Effector memory CD8-positive, alpha-beta T cell (primary cell): ENCODE results near the gene BRD8.

Experiments
- ATAC-seq: fragments of 150-1000 bp; cut with Tn5 transposase; replicated peaks from 2 replicates; pipeline ENCODE4 v1.10.0; 2021; ENCODE audit warnings: mild to moderate bottlenecking, moderate library complexity
- DNase-seq, 3 experiments: peaks; one replicate each; pipeline ENCODE4 v3.0.0; 2021
- H3K27ac Mint-ChIP-seq, 2 donors: one replicate each; pipeline ENCODE4 v1.8.0; 2022; ENCODE audit warnings: mild to moderate bottlenecking in 2 of 2, mixed read lengths in 2 of 2, moderate library complexity in 2 of 2
- H3K27me3 Mint-ChIP-seq, 2 donors: one replicate each; pipeline ENCODE4 v1.8.0; 2022; ENCODE audit warnings: mixed read lengths in 2 of 2
- H3K36me3 Mint-ChIP-seq: one replicate; pipeline ENCODE4 v1.8.0; 2022; ENCODE audit warnings: mild to moderate bottlenecking, moderate library complexity, mixed read lengths; ENCODE audit not compliant: insufficient read depth
- H3K4me1 Mint-ChIP-seq, 2 donors: one replicate each; pipeline ENCODE4 v1.8.0; 2022; ENCODE audit warnings: low read depth in 2 of 2, mixed read lengths in 2 of 2
- H3K4me3 Mint-ChIP-seq, 2 donors: one replicate each; pipeline ENCODE4 v1.8.0; 2022; ENCODE audit warnings: mild to moderate bottlenecking in 2 of 2, mixed read lengths in 2 of 2, moderate library complexity in 2 of 2
- H3K9me3 Mint-ChIP-seq, 2 donors: one replicate each; pipeline ENCODE4 v1.8.0; 2022; ENCODE audit warnings: mixed read lengths in 2 of 2

BRD8 gene

DNA sequence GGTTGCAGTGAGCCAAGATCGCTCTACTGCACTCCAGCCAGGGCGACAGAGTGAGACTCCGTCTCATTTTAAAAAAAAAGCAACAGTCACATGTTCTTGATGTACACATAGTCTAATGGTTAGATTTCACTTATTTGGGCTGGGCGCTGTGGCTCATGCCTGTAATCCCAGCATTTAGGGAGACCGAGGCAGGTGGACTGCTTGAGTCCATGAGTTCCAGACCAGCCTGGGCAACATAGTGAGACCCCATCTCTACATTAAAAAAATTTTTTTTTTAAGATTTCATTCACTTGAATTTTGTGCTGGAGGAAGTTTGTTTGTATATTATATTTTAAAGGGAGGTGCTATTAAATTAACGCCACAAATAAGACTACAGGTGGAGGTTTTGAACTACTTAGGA, 72.7 kb downstream of the BRD8 start:
- Mint-ChIP-seq H3K27me3 (peaks cover 14 to 25% of the 10 kb centered on the region in 2 donors), H3K4me1 (no peaks in the 10 kb centered on the region), H3K4me3 (no peak overlapping the region), H3K27ac (no peak overlapping the region), H3K36me3 (peaks cover 3% of the 10 kb centered on the region), H3K9me3 (no peaks in the 10 kb centered on the region)
- DNase-seq (no peak), ATAC-seq (no peak)

DNA sequence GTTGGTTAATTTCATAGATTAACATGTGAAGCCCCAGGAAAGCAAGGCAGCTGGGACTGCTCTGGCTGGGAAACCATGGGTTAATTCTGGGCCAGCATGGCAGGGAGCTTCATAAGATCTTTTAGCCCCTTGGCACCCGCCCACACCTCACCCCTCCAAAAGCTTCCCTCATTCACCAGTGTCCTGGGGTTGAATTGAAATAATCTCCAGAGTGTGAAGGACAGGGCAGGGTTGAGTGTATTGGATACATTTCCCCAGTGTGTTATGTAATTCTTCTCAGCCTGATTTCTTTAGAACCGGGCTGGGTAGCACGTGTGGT, 75.2 kb downstream of the BRD8 start:
- H3K9me3 Mint-ChIP-seq: no peaks in the 10 kb centered on the region
- H3K4me3 Mint-ChIP-seq: no peak overlapping the region
- peaks cover 21 to 35% of the 10 kb centered on the region in 2 donors for H3K27me3 Mint-ChIP-seq
- ATAC-seq (no peak), DNase-seq (no peak)
- H3K36me3 Mint-ChIP-seq: no peaks in the 10 kb centered on the region
- H3K27ac Mint-ChIP-seq: no peak overlapping the region
- no peaks in the 10 kb centered on the region for H3K4me1 Mint-ChIP-seq

DNA sequence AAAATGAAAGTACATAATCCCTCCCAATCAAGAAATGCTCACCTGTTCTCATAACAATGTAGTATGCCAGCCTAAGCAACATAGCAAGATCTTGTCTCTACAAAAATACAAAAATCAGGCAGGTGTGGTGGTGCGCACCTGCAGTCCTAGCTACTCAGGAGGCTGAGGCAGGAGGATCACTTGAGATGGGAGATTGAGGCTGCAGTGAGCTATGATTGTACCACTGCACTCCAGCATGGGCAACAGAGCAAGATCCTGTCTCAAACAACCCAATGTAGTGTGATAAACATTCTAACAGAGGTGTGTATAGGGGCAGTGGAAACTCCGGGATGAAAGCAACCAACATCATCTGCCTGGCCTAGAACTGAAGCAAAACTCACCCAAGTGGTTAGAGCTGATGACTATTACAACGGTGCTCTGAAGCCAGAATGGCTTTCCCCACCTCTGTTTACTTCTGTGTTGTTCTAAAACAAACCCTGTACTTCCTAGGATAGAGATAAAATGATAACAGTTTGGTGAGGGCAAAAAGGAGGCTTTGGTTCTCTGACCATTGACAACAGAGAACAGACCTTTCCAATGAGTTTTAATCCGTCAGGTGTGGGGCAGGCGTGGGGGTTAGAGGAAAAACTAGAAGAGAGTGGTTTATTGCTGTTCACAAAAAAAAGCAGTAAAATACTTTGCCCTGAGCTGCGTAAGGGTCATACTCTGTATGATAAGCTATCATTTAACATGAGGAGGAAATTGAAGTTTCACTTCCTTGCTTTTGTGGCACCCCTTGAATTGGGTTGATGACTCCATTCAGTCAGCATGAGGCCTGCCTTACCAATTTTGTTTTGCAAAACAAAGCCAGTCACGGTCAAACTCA, 75.7 kb downstream of the BRD8 start:
- no peak overlapping the region for H3K27ac Mint-ChIP-seq

DNA sequence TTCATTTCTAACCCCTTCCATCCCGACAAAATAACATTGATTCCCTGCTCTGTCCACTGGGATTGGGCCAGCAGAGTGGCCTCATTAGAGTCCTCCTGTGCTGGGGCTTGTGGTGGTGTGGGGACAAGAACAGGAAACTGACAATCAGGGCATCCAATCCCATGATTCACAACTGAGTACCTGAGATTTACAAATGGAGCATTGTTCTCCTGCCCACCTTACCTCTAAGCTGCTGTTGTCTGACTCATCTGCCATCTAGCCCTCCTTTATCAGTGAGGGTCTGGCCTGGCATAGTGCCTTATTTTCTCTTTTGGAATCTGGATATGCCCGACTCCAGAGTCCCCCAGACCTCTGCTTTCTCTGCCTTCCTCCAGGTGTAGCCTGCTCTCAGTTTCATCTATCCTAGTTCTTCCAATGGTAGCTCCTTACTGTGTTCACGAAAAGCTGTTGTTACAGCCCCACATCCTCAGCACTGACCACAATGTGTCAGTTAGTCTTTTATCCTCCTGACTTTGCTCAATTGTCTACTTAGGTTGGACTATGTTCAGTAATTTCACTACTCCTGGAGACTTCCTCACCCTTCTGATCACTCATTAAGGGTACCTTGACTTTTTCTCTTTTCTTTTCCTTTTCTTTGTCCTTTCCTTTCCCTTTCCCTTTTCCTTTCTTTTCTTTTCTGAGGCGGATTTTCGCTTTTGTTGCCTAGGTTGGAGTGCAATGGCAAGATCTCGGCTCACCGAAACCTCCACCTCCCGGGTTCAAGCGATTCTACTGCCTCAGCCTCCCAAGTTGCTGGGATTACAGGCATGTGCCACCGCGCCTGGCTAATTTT, 81.2 kb downstream of the BRD8 start:
- no peak for DNase-seq
- Mint-ChIP-seq H3K27ac (no peak overlapping the region), H3K4me1 (peaks cover 0 to 2% of the 10 kb centered on the region in 2 donors), H3K4me3 (no peak overlapping the region), H3K9me3 (no peaks in the 10 kb centered on the region), H3K36me3 (no peaks in the 10 kb centered on the region), H3K27me3 (peaks cover 49 to 59% of the 10 kb centered on the region in 2 donors)
- ATAC-seq: no peak

More for the DNA sequence above, 75.7 kb downstream of the BRD8 start:
- DNase-seq (no peak), ATAC-seq (no peak)
- Mint-ChIP-seq H3K36me3 (no peaks in the 10 kb centered on the region), H3K27me3 (peaks cover 22 to 38% of the 10 kb centered on the region in 2 donors), H3K4me3 (no peak overlapping the region), H3K9me3 (no peaks in the 10 kb centered on the region), H3K4me1 (no peaks in the 10 kb centered on the region)

DNA sequence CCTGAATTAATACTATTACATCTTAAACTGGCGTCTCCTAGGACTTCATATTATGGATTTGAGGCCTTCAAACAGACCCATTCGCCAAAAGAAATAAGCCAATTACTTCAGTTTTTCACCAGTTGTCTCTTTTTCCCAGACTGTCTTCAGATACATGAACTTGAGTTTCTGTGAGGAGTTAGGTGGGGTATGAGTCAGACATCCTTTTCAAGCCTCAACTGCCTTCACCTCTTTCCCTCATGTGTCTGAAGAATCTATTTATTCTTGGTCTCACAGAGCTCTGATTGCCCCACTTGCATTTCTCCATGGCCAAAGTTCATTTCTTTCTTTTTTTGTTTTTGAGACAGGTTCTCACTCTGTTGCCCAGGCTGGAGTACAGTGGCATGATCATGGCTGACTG, 82.1 kb downstream of the BRD8 start:
- no peaks in the 10 kb centered on the region for H3K9me3 Mint-ChIP-seq
- ATAC-seq: no peak
- H3K4me1 Mint-ChIP-seq: peaks cover 0 to 2% of the 10 kb centered on the region in 2 donors
- peaks cover 47 to 59% of the 10 kb centered on the region in 2 donors for H3K27me3 Mint-ChIP-seq
- no peak overlapping the region for H3K4me3 Mint-ChIP-seq
- H3K27ac Mint-ChIP-seq: no peak overlapping the region
- no peak for DNase-seq
- H3K36me3 Mint-ChIP-seq: no peaks in the 10 kb centered on the region

DNA sequence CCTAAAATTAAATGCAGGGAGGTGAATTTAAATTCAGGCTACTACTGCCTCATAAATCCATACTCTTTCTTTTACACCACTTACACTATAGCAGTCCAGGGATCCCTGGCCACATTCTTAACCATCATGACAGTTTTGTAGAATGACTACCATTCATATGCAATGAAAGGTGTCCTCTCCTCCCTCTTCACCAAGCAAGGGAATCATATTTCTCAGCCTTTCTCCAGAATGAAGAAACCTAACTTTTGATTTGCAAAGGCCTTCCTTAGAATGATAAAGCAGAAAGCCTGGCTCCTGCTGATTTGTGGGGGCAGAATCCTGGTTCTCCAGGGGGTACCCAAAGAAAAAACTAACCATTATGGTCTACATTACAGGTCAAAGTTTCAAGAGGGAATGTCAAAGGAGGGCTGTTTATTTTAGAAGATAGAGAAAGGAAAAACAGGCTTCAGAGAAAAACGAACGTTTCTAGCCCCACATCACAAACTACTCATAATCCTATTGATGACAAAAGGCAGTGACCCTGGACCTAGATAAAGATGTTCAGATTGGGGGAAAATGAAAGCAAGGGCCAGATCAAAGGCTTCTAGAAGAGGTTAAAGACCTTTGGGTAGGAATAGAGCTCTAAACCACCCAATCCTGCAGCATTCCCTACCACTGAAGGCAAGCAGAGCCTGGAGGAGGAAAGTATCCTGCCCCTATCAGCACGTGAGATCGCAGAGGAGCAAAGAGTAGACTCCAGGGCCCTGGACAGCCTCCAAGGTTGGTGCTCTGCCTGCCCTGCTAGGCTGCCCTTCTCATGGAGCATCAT, 83.1 kb downstream of the BRD8 start:
- no peak for ATAC-seq
- peaks cover 0 to 2% of the 10 kb centered on the region in 2 donors for H3K4me1 Mint-ChIP-seq
- H3K4me3 Mint-ChIP-seq: no peak overlapping the region
- no peak for DNase-seq
- H3K9me3 Mint-ChIP-seq: no peaks in the 10 kb centered on the region
- H3K36me3 Mint-ChIP-seq: no peaks in the 10 kb centered on the region
- H3K27me3 Mint-ChIP-seq: peaks cover 39 to 59% of the 10 kb centered on the region in 2 donors
- no peak overlapping the region for H3K27ac Mint-ChIP-seq

DNA sequence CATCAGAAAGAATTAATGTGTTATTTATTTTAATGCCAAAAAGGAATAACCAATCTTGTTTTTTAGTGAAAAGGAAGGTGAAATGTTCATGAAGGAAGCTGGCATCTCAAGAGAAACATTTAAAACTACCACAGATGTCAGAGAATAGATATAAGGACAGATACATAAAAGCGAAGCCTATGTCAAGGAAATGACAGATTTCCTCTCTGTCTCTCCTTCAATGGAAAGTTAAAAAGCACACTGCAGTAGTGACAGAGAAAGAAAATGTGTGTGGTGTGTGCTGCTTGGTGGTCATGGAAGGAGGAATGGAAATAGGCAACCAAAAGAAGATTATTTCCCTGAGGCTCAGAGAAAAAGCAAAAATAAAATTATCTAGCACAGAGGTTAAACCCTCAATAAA, 85.4 kb downstream of the BRD8 start:
- H3K4me1 Mint-ChIP-seq: peaks cover 0 to 2% of the 10 kb centered on the region in 2 donors
- no peak overlapping the region for H3K27ac Mint-ChIP-seq
- H3K36me3 Mint-ChIP-seq: no peaks in the 10 kb centered on the region
- no peak overlapping the region for H3K4me3 Mint-ChIP-seq
- peaks cover 29 to 51% of the 10 kb centered on the region in 2 donors for H3K27me3 Mint-ChIP-seq
- ATAC-seq (no peak), DNase-seq (no peak)
- H3K9me3 Mint-ChIP-seq: no peaks in the 10 kb centered on the region

DNA sequence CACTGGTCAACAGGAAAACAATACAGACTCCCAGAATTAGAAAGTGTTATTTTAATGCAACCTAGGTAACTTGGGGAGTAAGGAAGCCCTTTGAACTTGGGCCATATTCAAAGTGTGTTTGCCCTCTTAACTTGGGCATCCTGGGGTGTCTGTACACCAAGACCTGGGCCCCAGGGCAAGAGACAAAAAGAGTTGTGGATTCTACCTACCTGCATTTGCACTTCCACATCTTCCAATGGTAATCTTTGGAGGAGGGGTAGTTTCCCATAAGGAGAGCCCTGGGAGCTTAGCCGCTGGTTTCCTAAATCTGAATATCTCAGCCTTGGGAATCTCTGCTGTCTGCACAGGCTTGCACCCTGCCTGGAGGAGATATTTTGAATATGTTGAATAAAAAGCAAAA, 86.1 kb downstream of the BRD8 start:
- DNase-seq (no peak), ATAC-seq (no peak)
- H3K27ac Mint-ChIP-seq: no peak overlapping the region
- H3K4me1 Mint-ChIP-seq: peaks cover 0 to 2% of the 10 kb centered on the region in 2 donors
- no peaks in the 10 kb centered on the region for H3K36me3 Mint-ChIP-seq
- H3K27me3 Mint-ChIP-seq: peaks cover 24 to 44% of the 10 kb centered on the region in 2 donors
- H3K4me3 Mint-ChIP-seq: no peak overlapping the region
- no peaks in the 10 kb centered on the region for H3K9me3 Mint-ChIP-seq

DNA sequence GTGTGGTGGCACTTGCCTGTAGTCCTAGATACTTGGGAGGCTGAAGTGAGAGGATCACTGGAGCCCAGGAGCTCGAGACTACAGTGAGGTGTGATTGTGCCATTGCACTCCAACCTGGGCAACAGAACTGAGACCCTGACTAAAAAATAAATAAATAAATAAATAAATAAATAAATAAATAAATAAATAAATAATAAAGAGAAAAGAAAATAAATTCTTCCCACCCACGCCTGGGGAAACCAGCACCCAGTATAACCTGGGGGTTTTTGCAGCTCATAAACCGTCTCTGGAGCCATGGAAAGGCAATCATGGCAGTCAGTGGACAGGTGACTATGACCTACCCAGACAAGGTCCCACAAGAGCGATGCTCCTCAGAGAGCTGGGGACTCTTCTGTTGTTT, 86.7 kb downstream of the BRD8 start:
- ATAC-seq: no peak
- Mint-ChIP-seq H3K27ac (no peak overlapping the region), H3K4me1 (peaks cover 0 to 2% of the 10 kb centered on the region in 2 donors), H3K4me3 (no peak overlapping the region), H3K27me3 (peaks cover 20 to 38% of the 10 kb centered on the region in 2 donors), H3K36me3 (no peaks in the 10 kb centered on the region), H3K9me3 (no peaks in the 10 kb centered on the region)
- DNase-seq: no peak
